ENCODE measurements around the gene HPRT1. TPM values are rescaled to one million over a fixed set of nuclear protein-coding genes. Genes with fewer than 3 reads are reported as not detected.
"Not testable (repeated sequence)": the region's sequence is repeated elsewhere in the genome, so short reads cannot be mapped to it uniquely, and the experiment has no call there.

Gene HPRT1
- total RNA-seq, 2 experiments from 2014 or later, result 109 to 111 TPM

GRCh38 chrX:134459683-134460004 lies 321 bp upstream of the HPRT1 start:
- Mint-ChIP-seq H3K36me3 (peaks cover 11% of the 10 kb centered on the region), H3K4me3 (peak overlapping the region; percentile 88), H3K27me3 (no peaks in the 10 kb centered on the region), H3K9me3 (no peaks in the 10 kb centered on the region), H3K4me1 (peaks cover 6% of the 10 kb centered on the region), H3K27ac (peak overlapping the region; percentile 63)
- no peak for DNase-seq

GRCh38 chrX:134460862-134461220 lies 876 bp downstream of the HPRT1 start:
- DNase-seq, result no peak
- H3K36me3 Mint-ChIP-seq, result peaks cover 11% of the 10 kb centered on the region
- H3K27ac Mint-ChIP-seq, result peak overlapping the region; percentile 90
- H3K27me3 Mint-ChIP-seq, result no peaks in the 10 kb centered on the region
- no peaks in the 10 kb centered on the region for H3K9me3 Mint-ChIP-seq
- peak overlapping the region; percentile 88 for H3K4me3 Mint-ChIP-seq
- H3K4me1 Mint-ChIP-seq, result peaks cover 6% of the 10 kb centered on the region

GRCh38 chrX:134461437-134461836 lies 1.5 kb downstream of the HPRT1 start:
- Mint-ChIP-seq H3K27ac (no peak overlapping the region), H3K4me1 (peaks cover 6% of the 10 kb centered on the region), H3K4me3 (peak overlapping the region; percentile 88), H3K36me3 (peaks cover 11% of the 10 kb centered on the region), H3K9me3 (no peaks in the 10 kb centered on the region), H3K27me3 (no peaks in the 10 kb centered on the region)
- no peak for DNase-seq

- Mint-ChIP-seq H3K4me1 (peaks cover 4% of the 10 kb centered on the region), H3K4me3 (no peak overlapping the region), H3K36me3 (peaks cover 11% of the 10 kb centered on the region), H3K9me3 (no peaks in the 10 kb centered on the region), H3K27ac (no peak overlapping the region), H3K27me3 (no peaks in the 10 kb centered on the region)
- DNase-seq, result no peak
Observed at GRCh38 chrX:134462927-134463326, 3.0 kb downstream of the HPRT1 start.

- not testable (repeated sequence) for DNase-seq, H3K27ac Mint-ChIP-seq, H3K4me1 Mint-ChIP-seq, H3K9me3 Mint-ChIP-seq, H3K4me3 Mint-ChIP-seq, H3K27me3 Mint-ChIP-seq
- H3K36me3 Mint-ChIP-seq, result peaks cover 14% of the 10 kb centered on the region
Observed at GRCh38 chrX:134464453-134464852, 4.5 kb downstream of the HPRT1 start.

GRCh38 chrX:134469486-134469885 lies 9.5 kb downstream of the HPRT1 start:
- no peaks in the 10 kb centered on the region for H3K27me3 Mint-ChIP-seq
- H3K9me3 Mint-ChIP-seq, result no peaks in the 10 kb centered on the region
- no peak for DNase-seq
- H3K27ac Mint-ChIP-seq, result no peak overlapping the region
- no peak overlapping the region for H3K4me3 Mint-ChIP-seq
- peaks cover 3% of the 10 kb centered on the region for H3K4me1 Mint-ChIP-seq
- peaks cover 11% of the 10 kb centered on the region for H3K36me3 Mint-ChIP-seq

GRCh38 chrX:134470013-134470412 lies 10.0 kb downstream of the HPRT1 start:
- DNase-seq, result no peak
- Mint-ChIP-seq H3K9me3 (no peaks in the 10 kb centered on the region), H3K27ac (no peak overlapping the region), H3K36me3 (peaks cover 5% of the 10 kb centered on the region), H3K27me3 (no peaks in the 10 kb centered on the region), H3K4me3 (no peak overlapping the region), H3K4me1 (peaks cover 3% of the 10 kb centered on the region)

- Mint-ChIP-seq H3K9me3 (no peaks in the 10 kb centered on the region), H3K27me3 (no peaks in the 10 kb centered on the region), H3K4me1 (peaks cover 3% of the 10 kb centered on the region), H3K36me3 (peaks cover 5% of the 10 kb centered on the region), H3K27ac (no peak overlapping the region), H3K4me3 (no peak overlapping the region)
- no peak for DNase-seq
Observed at GRCh38 chrX:134472041-134472440, 12.1 kb downstream of the HPRT1 start.

GRCh38 chrX:134476284-134476683 lies 16.3 kb downstream of the HPRT1 start:
- H3K36me3 Mint-ChIP-seq, result peaks cover 6% of the 10 kb centered on the region

GRCh38 chrX:134478374-134478773 lies 18.4 kb downstream of the HPRT1 start:
- DNase-seq, result no peak
- no peaks in the 10 kb centered on the region for H3K9me3 Mint-ChIP-seq
- no peaks in the 10 kb centered on the region for H3K4me1 Mint-ChIP-seq
- peaks cover 4% of the 10 kb centered on the region for H3K36me3 Mint-ChIP-seq
- no peak overlapping the region for H3K27ac Mint-ChIP-seq
- no peaks in the 10 kb centered on the region for H3K27me3 Mint-ChIP-seq
- no peak overlapping the region for H3K4me3 Mint-ChIP-seq

More at GRCh38 chrX:134476284-134476683, 16.3 kb downstream of the HPRT1 start:
- Mint-ChIP-seq H3K27ac (no peak overlapping the region), H3K9me3 (no peaks in the 10 kb centered on the region), H3K4me1 (no peaks in the 10 kb centered on the region), H3K4me3 (no peak overlapping the region), H3K27me3 (no peaks in the 10 kb centered on the region)
- DNase-seq, result no peak

- no peak for DNase-seq
- Mint-ChIP-seq H3K4me1 (no peaks in the 10 kb centered on the region), H3K27ac (no peak overlapping the region), H3K36me3 (peaks cover 7% of the 10 kb centered on the region), H3K4me3 (no peak overlapping the region), H3K9me3 (no peaks in the 10 kb centered on the region), H3K27me3 (no peaks in the 10 kb centered on the region)
Observed at GRCh38 chrX:134480061-134480460, 20.1 kb downstream of the HPRT1 start.

GRCh38 chrX:134481339-134481738 lies 21.4 kb downstream of the HPRT1 start:
- no peak overlapping the region for H3K27ac Mint-ChIP-seq
- peaks cover 9% of the 10 kb centered on the region for H3K36me3 Mint-ChIP-seq
- no peaks in the 10 kb centered on the region for H3K9me3 Mint-ChIP-seq
- no peaks in the 10 kb centered on the region for H3K27me3 Mint-ChIP-seq
- H3K4me3 Mint-ChIP-seq, result no peak overlapping the region
- DNase-seq, result no peak
- H3K4me1 Mint-ChIP-seq, result no peaks in the 10 kb centered on the region

- Mint-ChIP-seq H3K4me1 (no peaks in the 10 kb centered on the region), H3K27ac (no peak overlapping the region), H3K4me3 (no peak overlapping the region), H3K36me3 (peaks cover 9% of the 10 kb centered on the region), H3K9me3 (no peaks in the 10 kb centered on the region), H3K27me3 (no peaks in the 10 kb centered on the region)
- DNase-seq, result no peak
Observed at GRCh38 chrX:134482371-134482770, 22.4 kb downstream of the HPRT1 start.

- DNase-seq, result no peak
- Mint-ChIP-seq H3K9me3 (no peaks in the 10 kb centered on the region), H3K36me3 (peaks cover 9% of the 10 kb centered on the region), H3K27me3 (no peaks in the 10 kb centered on the region), H3K27ac (no peak overlapping the region), H3K4me3 (no peak overlapping the region), H3K4me1 (no peaks in the 10 kb centered on the region)
Observed at GRCh38 chrX:134484039-134484438, 24.1 kb downstream of the HPRT1 start.

GRCh38 chrX:134501941-134502340 lies 42.0 kb downstream of the HPRT1 start:
- no peak for DNase-seq
- Mint-ChIP-seq H3K36me3 (peaks cover 16% of the 10 kb centered on the region), H3K4me1 (no peaks in the 10 kb centered on the region), H3K27me3 (no peaks in the 10 kb centered on the region), H3K4me3 (no peak overlapping the region), H3K9me3 (no peaks in the 10 kb centered on the region), H3K27ac (no peak overlapping the region)

GRCh38 chrX:134502686-134503085 lies 42.7 kb downstream of the HPRT1 start:
- no peaks in the 10 kb centered on the region for H3K27me3 Mint-ChIP-seq
- no peak for DNase-seq
- no peaks in the 10 kb centered on the region for H3K9me3 Mint-ChIP-seq
- no peaks in the 10 kb centered on the region for H3K4me1 Mint-ChIP-seq
- H3K36me3 Mint-ChIP-seq, result peaks cover 16% of the 10 kb centered on the region
- H3K4me3 Mint-ChIP-seq, result no peak overlapping the region
- H3K27ac Mint-ChIP-seq, result no peak overlapping the region

GRCh38 chrX:134512566-134512965 lies 52.6 kb downstream of the HPRT1 start:
- Mint-ChIP-seq H3K4me1 (no peaks in the 10 kb centered on the region), H3K4me3 (no peak overlapping the region), H3K36me3 (peaks cover 13% of the 10 kb centered on the region), H3K27me3 (no peaks in the 10 kb centered on the region), H3K9me3 (no peaks in the 10 kb centered on the region), H3K27ac (no peak overlapping the region)
- DNase-seq, result no peak
